ENCODE results near the gene PCID2. TPM values are rescaled to one million over a fixed set of nuclear protein-coding genes. Genes with fewer than 3 reads are reported as not detected.

PCID2 gene
- total RNA-seq, 4 donors from 2014 or later, result 24.9 to 42.1 (median 36.8) TPM

DNA sequence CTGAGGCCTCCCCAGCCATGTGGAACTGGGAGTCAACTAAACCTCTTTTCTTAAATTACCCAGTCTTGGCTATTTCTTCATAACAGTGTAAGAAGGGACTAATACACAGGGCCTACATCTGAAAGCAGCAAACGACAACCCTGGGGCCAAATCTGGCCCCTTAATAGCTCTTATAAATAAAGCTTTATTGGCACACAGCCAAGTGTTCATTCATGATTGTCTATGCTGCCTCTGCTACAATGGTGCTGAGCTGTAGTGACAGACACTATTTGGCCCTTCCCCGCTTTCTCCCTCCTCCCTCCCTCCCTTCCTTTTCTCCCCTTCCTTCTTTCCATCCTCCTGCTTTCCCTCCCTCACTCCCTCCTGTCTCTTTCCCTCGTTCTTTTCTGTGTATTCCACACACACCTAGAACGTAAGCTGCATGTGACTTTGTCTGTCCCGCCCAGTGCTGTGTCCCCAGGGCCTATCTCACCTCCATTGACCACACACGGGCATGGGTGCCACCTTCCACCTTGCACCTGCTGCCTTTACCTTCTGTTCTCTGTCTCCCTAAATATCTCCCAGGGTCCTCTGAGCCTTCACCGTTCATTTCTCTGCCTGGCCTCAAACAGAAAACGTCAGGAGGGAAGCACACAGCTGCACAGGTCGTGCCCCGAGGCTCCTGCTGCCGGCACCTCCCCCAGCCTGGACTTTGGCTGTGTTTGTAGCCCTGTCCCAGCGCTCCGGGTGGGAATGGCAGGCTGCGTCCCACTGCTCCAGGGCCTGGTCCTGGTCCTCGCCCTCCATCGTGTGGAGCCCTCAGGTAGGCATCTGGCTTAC is 50.3 kb downstream of the PCID2 start, which contains the start of gene PROZ:
Gene PROZ (plus strand): TSS at position 720 of the 819 bp plus-strand sequence. CDS start 13 bp downstream, at position 733.
- peak in 1 of 3 donors; percentile 10 for DNase-seq
- no peak within 1 kb of the TSS for H3K27ac ChIP-seq
- no peaks in the 10 kb centered on the region for H3K9me3 ChIP-seq

DNA sequence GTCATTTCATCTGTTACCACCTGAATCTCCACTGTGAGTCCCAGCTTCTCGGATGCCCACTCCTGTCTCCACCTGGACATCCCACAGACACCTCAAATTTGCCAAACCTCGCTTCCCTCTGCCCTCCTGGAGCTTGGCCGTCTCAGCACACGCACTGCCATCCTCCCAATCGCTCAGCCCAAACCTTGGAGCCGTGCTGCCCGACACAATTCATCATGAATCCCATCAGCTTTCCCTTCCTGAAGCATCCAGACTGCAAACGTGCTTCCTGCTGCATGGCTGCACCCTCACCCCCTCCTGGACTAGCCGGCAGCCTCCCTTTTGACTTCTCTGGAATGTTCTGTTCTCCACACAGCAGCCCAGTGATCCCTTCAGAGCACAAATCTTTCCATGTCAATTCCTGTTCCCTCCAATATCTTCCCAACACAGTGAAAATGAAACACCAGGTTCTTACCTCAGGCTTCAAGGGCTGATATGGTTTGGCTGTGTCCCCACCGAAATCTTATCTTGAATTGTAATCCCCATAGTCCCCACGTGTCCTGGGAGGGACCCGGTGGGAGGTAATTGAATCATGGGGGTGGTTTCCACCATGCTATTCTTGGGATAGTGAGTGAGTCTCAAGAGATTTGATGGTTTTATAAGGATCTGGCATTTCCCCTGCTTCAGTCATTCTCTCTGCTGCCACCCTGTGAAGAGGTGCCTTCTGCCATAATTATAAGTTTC is 51.1 kb downstream of the PCID2 start:
- Histone ChIP-seq H3K9me3 (no peaks in the 10 kb centered on the region), H3K4me1 (peaks cover 0 to 11% (median 8%) of the 10 kb centered on the region in 4 donors), H3K36me3 (no peaks in the 10 kb centered on the region), H3K27me3 (no peaks in the 10 kb centered on the region), H3K4me3 (no peak overlapping the region), H3K27ac (no peak overlapping the region)
- no peak for TF ChIP-seq POLR2A (IDR thresholded peaks at IDR 0.05)
- TF ChIP-seq, protein P1, sequence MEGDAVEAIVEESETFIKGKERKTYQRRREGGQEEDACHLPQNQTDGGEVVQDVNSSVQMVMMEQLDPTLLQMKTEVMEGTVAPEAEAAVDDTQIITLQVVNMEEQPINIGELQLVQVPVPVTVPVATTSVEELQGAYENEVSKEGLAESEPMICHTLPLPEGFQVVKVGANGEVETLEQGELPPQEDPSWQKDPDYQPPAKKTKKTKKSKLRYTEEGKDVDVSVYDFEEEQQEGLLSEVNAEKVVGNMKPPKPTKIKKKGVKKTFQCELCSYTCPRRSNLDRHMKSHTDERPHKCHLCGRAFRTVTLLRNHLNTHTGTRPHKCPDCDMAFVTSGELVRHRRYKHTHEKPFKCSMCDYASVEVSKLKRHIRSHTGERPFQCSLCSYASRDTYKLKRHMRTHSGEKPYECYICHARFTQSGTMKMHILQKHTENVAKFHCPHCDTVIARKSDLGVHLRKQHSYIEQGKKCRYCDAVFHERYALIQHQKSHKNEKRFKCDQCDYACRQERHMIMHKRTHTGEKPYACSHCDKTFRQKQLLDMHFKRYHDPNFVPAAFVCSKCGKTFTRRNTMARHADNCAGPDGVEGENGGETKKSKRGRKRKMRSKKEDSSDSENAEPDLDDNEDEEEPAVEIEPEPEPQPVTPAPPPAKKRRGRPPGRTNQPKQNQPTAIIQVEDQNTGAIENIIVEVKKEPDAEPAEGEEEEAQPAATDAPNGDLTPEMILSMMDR (IDR thresholded peaks at IDR 0.05), result no peak
- peak in 1 of 3 donors; percentile 7 for DNase-seq

More for the DNA sequence above, 50.3 kb downstream of the PCID2 start, which contains the start of gene PROZ:
- TF ChIP-seq, protein P1 (IDR thresholded peaks at IDR 0.05), result no peak
- TF ChIP-seq POLR2A (IDR thresholded peaks at IDR 0.05), result no peak
- H3K36me3 ChIP-seq, result no peaks in the 10 kb centered on the region
- no peak within 1 kb of the TSS for H3K4me3 ChIP-seq
- H3K27me3 ChIP-seq, result peaks cover 0 to 4% of the 10 kb centered on the region in 2 donors
- peaks cover 0 to 5% (median 4%) of the 10 kb centered on the region in 4 donors for H3K4me1 ChIP-seq

DNA sequence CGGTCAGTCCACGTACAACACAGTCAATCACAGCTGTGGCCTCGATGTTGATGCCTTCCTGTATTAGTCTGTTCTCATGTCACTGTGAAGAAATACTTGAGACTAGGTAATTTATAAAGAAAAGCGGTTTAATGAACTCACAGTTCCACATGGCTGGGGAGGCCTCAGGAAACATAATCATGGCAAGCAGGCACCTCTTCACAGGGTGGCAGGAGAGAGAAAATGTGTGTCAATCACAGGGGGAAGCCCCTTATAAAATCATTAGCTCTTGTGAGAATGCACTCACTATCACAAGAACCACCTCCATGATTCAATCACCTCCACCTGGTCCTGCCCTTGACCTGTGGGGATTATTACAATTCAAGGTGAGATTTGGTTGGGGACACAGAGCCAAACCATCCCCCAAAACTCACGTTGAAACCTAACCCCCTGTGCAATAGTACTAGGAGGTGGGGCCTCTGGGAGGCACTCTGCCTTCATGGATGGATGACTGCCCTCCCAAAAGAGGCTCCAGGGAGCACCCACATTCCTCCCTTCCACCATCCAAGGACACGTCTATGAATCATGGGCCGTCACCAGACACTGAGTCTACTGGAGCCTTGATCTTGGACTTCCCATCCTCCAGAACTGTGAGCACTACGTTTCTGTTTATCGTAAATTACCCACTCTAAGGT is 52.4 kb downstream of the PCID2 start:
- no peak overlapping the region for H3K4me3 ChIP-seq
- no peaks in the 10 kb centered on the region for H3K9me3 ChIP-seq
- DNase-seq, result no peak
- no peak for TF ChIP-seq POLR2A (IDR thresholded peaks at IDR 0.05)
- TF ChIP-seq, protein P1 (IDR thresholded peaks at IDR 0.05), result no peak
- no peaks in the 10 kb centered on the region for H3K27me3 ChIP-seq
- no peaks in the 10 kb centered on the region for H3K36me3 ChIP-seq
- no peak overlapping the region for H3K27ac ChIP-seq
- H3K4me1 ChIP-seq, result peaks cover 0 to 17% (median 11%) of the 10 kb centered on the region in 4 donors

DNA sequence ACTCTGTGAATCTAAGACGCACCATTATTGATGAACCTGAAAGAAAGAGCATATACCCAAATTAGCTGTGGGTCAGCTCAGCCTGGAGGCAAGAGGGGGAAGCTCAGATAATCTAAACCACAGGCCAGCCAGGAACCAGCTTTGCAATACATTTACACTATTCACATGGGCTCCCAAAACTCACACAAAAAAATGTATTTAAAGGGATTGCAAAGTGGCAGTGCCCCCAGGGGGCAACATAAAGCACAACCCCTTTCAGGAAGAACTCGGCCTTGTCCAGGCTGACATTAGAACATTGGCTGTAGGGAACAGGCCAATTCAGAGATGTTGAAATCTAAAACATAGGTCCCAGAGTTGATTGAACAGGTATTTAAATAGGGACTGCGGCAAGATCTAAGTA is 53.3 kb downstream of the PCID2 start:
- Histone ChIP-seq H3K4me3 (no peak overlapping the region), H3K36me3 (no peaks in the 10 kb centered on the region), H3K27ac (no peak overlapping the region), H3K27me3 (no peaks in the 10 kb centered on the region), H3K9me3 (no peaks in the 10 kb centered on the region), H3K4me1 (peaks cover 0 to 17% (median 11%) of the 10 kb centered on the region in 4 donors)
- no peak for DNase-seq
- TF ChIP-seq POLR2A (IDR thresholded peaks at IDR 0.05), result no peak
- TF ChIP-seq, protein P1 (IDR thresholded peaks at IDR 0.05), result no peak

All from Peyer's patch (tissue), 4 donors.